GM19438 (cell line): Measurements from ENCODE around the gene MEF2D.

Experiments used
- ATAC-seq: cut with Tn5 transposase; IDR thresholded peaks from one replicate; pipeline ENCODE4 v1.9.1; 2021; ENCODE audit warnings: low read depth; ENCODE audit not compliant: unreplicated experiment

MEF2D gene

DNA sequence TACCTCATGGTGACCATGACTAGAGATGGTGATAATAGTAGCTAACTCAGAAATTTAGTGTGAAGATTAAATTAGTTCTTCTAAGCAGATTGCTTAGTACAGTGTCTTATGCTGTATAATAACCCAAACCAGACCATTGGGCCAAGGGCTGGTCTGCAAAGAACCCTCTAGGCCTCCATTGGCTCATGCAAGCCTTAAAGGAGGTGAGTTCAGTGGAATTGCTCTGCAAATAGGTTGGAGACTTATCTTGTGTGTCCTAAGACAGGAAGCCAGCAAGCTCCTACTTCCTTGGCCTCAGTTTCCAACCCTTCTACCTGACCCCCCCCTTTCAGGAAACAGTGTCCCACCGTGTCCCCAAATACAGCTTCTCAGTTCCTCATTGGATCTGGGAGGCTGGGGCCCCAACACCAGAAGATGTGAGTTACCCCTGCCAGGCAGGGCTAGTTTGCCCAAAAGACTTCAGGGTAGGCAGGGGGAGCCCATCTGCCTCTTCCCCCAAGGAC lies 1.9 kb upstream of the MEF2D start:
- no peak for ATAC-seq

DNA sequence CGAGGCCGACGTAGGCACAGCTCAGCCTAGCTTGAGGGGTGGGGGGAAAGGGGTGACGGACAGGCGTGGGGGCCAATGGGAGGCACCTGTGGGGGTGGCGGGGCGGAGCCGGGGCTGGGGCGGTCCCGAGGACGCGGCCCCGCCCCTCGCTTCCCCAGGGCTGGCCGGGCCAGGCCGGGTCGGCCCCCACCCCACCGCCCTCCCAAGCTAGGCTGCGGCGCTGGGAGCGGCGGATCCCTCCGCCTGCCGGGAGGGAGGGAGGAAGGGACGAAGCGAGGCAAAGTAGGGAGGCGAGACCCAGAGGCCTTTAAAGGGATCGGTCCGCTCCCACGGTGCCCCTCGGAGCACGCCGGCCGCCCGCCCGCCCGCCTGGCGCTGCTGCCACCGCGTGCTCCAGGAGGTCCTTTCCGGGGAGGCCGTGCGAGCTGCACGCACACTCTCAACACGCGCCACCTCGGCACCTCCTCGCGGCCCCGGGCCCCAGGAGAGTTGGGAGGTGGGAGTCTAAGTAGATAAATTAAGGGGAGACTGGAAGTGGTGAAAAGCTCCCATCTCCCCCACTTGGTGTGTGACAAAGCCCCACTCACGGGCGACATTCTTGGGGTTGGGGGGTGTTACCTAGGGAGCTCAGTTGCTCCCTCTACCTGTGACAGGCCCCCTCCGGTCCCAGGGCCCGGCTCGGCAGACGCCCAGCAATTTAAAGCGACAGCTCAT lies 375 bp upstream of the MEF2D start:
- ATAC-seq = peak; percentile 50

DNA sequence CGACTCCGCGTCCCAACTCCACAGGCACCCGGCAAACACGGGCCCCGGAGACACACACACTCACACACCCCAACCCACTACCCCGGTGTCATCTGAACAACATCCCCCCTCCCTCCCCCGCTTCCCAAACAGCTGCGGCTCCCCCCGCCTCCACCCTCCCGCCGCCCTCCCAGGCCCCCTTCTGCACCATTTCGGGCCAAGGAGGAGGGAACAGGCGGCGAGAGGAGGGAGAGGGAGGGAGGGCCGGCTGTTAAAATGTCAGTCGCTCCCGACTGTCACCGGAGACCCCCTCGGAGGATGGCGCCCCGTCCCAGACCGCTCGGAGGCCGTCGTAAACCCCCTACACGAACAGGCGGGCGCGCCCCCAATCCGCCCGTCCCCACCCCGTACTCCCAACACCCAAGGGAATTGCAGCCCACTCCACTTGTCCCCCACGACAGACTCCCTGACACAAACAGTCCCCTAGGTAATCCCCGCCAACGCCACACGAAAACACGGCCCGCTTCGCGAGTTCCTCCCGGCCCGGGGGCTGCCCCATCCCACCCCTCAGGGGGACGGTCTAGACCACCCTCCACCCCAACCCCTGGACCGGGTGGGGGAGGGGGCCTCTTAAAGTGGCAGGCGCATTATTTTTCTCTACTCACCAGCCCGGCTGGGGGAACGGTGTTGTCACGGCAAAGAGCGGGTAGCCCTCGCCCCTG lies 583 bp downstream of the MEF2D start:
- ATAC-seq = no peak

DNA sequence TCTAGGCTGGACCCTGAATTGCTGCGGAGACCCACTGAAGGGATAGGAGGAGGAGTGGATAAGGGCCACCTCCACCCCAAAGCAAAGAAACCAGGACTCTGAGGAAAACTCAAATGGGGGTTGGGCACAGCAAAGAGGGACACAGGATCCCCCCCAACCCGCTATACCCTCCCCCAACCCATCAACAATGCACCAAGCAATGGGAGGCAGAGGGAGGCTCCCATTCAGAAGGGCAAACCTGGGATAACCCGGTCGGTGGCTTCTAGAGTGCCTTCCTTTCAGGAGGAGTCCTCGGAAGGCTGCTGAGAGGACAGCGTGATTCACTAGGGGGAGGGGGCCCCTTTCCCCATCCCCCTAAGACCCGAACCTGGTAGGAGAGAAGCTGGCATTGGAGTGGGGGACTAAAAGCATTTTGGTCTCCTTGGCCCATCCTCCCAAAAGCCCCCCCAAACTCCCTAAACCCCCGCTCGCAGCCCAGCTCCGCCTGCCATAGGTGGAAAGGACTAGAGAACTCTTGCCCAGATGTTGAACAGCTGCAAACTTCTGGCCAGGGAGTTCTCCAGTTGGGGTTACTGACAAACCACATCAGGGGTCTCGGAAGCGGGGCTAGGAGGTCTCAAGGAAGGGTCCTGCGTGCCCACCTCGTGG lies 1.3 kb downstream of the MEF2D start:
- ATAC-seq = no peak

DNA sequence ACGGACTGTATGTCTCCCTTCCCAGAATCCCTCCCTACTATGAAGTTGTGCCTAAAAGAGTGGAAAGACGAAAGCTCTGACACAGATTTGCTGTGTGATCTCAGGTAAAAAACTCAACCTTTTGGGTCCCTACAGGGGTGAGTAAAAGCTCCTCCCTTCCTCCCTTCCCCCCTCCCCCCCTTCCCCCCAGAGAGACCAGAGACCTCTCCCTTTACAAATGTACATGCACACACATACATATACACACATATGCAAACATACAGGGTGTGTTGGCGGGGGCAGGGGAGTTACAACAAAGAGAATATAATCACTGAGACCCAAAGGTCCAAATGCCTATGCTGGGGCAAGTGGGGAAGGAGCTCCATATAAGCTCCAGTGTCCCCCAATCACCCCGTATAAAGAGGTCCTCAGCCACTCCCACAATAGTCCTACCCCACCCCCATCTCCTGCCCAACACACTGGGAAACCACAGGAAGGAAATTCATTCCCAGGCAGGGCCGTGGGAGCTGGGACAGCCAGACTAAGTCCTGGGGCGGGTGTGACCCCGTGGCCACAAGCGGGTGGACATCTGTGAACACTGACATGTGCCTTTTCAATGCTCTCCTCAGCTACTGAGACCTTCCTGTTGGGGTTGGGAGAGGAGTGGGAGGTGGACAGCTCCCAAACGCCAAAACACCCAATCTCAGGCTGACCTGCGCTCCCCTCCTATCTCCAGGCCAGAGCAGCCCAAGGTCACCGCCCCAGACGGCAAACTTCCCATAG lies 2.0 kb downstream of the MEF2D start:
- no peak for ATAC-seq

DNA sequence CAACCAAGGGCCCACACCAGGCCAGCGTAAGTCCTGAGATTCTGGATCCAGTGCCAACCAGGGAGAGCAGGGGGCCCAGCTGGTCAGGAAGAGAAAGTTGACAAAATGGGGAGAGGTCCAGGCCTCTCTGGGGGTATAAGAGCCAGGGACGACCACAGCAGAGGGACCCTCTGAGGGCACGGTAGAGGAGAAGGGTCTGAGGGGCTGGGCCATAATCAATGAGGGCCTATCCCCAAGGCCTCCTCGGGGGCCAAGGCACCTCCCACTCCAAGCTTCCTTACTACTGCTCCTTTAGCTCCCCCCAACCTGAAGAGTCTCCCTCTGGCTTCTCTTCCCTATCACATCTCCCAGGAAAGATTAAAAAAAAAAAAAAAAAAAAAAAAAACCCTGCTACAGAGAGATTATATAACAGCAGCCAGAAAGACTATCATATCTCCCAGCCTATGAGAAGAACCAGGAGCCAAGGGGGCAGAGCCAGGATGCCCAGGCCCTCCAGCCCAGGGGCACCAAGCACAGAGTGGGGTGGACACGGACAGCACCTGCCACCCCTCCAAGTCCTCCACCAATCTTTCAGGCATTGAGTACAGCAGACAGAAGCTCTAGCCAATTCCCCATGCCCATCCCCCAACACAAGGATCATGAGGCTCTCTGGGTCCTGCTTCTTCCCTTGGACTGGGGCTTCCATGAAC lies 2.7 kb downstream of the MEF2D start:
- no peak for ATAC-seq

DNA sequence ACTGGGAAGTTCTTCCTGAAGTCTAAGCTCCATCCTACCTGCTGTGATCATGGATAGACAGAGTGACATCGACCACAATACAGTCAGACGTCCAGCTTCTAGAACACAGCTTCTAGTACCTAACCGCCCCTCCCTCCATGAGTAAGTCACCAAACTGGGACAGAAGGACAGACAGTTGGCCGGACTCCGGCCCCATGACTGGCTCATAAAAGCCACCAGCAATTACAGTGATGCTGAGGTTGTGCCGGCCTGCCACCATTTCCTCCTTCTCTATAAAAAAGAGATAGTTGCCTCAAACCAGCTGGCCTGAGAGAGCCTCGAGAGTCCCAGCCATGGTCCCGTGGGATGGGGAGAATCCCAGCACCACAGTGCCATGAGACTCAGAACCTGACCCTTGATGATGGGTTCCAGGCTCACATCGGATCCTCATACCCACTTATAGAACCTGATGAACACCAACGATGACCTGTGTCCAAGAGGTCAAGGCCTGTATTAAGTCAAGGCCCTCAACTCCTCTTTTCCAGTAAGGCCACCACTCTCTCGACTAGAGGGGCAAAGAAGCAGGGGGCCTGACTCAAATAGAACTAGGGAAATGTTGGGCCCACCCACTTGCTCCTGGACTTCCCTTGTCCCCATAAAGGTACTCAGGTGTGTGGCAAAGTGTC lies 3.4 kb downstream of the MEF2D start:
- ATAC-seq = no peak

DNA sequence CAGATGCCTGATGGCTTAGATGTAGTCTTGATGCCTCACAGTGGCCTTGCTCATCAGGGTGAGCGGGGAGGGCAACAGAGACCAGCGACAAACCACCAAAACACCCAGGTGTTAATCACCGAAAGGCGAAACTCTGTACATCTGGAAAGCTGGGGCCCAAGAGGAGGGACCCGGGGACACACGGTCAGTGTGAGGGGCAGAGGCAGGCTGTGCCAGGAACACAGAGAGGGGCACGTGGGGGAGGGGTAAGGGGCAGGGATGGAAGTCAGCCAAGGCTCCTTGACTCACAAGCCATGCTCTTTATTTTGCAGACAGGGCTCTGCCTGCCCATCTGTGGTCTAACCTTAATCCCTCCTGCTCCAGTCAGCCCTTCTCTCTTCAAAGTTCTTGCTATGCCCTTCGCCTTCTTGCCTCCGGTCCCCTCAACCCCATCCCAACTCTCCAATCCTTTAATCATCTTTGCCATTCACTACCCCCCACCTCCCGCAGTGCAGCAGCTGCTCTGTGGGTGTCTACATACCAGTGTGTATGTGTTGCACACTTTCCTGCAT lies 4.3 kb downstream of the MEF2D start:
- ATAC-seq = no peak

DNA sequence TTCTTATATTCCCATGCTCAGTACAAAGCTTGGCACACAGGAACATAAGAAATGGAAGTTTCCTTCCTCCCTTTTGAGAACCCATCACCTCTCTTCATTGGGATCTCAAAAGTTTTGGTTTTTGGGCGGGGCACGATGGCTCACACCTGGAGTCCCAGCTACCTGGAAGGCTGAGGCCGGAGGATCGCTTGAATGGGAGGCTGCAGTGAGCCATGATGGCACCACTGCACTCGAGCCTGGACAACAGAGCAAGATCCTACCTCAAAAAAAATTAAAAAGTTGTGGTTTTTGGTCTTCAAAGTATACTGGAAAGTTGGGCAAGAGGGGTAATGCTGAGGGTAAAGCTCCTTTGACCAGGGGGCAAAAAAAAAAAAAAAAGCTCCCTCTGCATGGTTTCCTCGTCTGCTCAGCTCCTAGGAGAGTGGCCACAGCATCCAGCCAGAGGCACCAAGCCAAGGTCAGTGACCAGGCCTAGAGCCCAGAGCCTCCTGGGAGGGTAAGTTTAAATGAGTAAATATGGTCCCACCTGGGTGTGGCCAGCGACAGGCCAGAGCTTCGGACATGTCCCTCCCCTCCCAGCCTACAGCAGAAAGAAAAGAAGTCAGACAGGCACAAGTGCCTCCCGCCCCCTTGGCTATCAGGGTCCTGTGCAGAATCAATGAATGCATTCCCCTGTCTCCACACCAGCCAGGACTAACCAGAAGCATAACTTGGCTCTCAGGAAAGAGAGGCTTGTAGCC lies 5.0 kb downstream of the MEF2D start:
- ATAC-seq = no peak

DNA sequence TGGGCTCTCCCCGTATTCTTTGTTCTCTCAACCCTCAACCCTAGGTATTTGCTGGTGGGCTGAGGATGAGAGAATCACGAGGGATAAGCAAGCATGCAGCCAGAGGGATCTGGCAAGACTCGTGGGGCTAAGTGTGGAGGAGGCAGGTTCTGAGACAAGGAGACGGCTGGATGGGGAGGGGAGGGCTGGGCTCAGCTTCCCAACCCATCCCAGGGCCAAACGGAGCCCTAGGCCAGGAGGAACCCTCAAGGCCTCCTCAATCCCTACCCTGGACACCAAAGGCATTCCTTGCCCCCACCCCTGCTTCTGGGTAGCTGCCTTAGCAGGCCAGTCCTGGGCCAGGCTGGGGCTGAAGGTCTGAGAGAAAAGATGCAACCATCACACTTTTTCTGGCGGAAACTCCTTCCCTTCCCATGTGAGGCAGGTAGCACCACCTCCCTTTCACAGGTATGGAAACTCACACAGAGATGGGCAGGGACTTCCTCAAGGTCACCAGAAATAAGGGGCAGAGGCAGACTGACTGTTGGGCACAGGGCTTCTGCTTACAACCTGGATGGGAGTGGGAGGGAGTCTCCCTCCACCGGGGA lies 6.2 kb downstream of the MEF2D start:
- no peak for ATAC-seq

DNA sequence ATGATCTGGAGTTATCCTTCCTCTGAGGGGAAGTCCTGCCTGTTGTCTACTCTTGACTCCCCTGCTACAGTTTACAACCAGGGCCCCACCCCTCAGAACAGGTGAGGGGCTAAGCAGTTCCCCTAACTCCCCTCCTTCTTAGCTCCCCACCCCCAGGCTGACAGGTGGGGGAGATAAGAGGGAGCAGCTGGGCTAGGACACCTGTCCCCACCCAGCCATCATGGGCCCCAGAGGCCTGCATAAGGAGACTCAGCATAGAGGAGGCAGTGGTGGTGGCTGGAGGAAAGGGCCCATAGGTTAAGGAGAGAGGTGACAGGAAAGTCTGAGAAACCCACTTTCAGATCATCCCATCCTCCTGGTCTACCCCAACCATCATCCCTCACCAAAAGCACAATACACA lies 6.8 kb downstream of the MEF2D start:
- ATAC-seq = no peak

DNA sequence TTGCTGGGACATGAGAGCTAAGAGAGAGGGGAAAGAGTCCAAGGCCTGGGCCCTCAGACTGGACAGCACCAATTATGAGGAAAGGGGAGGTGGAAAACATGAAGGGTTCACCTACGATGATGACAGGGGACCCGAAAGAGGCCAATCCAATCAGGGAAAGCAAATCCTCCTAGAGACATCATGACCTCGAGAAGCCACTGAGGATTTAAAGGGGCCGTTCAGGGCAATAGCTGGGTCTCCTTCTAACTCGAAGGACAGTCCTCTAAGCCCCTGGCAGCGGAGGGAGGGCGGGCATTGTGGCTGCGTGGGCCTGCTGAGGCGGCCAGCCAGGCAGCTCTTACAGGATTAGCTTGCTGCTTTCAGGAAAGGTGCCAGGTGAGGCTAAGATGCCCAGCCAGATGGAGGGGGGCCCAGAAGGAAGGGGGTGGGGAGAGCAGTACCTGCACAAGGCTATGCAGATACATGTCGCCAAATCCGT lies 7.4 kb downstream of the MEF2D start:
- no peak for ATAC-seq

DNA sequence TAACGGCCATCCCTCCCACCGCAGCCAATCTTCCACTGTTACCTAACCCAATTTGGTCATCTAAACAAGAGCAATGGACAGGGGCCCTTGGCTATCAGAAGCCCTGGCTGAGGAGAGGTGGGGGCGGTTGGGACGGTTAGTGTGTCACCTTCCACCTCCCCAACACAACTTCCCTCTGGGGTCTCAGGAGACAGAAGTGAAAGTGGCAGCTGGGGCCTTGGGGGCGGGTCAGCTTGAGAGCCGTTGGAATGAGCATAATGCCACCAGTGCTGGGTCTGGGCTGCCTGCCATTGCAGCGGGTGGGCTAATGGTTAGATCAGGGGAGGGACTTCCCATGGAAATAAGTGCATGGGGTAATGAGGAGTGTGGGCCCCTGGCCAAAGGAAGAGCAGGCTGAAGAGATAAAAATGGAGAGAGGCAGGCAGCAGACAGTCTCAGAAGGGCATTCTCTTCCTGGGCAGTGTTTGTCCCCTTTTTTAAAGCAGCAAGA lies 7.9 kb downstream of the MEF2D start:
- ATAC-seq = no peak

DNA sequence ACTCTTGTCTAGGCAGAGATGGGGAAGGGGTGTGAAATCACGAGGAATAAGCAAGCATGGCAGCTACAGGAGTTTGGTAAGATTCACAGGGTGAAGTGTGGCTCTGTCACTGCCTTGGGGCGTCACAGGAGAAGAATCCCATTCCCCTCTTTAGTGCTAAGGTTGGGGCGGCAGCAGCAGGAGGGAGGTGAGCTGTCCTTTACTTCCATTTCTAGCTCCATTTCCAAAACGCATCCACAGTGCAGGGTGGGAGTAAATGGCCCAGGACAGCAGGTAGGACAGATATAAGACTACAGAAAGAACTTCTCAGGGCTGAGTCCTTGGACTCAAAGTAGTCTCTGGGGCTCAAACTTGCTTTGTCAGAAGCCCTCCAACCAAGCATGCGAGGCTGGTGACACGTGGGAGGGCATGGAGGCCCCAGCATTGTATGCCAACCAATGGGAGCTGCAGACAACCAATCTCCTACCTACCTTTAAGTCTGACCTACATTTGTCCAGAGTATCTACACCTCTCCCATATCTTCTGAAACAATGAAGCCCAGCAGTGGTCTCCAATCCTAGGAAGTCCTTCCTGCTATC lies 8.5 kb downstream of the MEF2D start:
- no peak for ATAC-seq

DNA sequence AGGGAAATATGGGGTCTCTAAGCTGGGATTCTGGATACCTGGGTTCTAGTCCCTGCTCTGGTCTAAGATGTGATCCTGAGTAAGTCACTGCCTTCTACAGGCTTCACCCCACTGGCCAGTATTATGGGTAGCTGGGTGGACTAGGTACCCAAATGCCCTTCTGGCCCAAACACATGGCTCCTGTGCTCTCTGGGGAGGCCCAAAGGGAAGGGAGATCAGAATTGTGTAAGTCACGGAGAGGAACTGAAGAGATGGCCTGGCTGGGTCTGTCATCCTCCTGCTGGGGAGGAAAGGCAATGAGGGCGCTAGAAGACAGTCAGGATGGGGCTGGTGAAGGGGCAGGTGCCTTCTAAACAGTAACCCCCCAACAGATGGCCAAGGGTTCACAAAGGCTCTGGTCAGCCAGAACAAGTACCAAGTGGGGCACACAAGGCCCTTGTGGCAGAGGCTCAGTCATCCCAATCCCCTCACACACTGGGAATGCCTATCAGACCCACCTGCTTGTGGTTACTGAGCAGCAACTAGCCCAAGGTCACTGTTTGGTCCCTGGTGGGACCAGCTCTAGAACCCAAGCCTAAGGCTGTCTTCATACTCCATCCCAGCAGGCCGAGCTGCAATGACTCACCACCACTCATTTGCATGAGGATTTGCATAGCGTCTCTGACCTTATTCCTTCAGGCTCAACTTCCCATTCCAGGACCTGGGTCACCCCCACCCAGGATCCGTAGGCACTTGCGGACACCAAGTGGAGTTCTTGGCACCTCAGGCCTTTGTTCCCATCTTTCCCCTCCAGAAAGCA lies 9.2 kb downstream of the MEF2D start:
- ATAC-seq = no peak

DNA sequence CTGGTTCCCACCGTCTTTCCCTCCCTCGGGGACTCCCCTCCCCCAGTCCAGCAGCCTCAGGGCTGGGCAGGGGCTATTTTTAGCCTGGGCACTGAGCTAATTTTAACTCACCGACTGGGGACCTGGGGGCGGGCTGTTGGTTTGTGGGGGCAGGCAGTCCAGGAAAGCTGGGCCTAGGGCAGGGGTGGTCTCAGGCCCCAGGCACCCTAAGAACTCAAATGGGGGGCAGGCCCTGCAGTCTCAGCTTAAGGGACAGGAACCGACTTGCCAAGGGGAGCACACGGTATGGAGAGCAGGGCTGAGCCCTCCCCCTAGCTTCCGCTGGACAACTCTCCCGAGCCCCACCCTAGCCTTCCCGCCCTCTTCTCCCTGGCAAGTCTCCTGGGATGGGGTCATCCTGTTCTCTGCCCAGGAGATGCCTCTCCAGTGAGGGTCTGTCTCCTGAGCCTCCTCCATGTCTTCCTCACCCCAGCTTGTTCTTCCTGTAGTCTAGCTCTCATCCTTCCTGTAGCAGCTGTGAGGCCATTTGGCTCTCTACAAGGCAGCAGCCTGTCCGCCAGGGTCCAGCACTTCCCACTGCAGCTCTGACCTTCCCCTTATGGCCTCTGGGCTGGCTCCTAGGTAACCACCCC lies 10.1 kb downstream of the MEF2D start:
- ATAC-seq = no peak

DNA sequence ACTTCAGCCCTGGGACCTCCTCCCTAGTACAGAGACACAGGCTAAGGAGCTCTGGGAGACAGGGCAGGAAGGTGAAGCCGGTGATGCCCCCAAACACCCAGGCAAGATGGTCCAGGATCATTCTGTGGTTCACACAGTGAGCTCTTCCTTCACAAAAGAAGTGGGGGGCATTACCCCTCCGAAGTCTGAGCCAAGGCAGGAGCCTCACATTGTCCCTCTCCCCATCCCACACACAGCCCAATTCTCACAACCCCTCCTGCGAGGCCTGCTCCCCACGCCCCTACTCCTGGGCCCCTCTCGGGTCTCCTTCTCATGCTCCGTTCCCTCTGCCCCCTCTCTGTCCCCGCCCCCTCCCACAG lies 10.7 kb downstream of the MEF2D start:
- no peak for ATAC-seq
